Ascending aorta (tissue), 2 donors: ENCODE measurements around the gene PLA2G4A. TPM values are rescaled to one million over a fixed set of nuclear protein-coding genes. Genes with fewer than 3 reads are reported as not detected.

ENCODE experiments used
- DNase-seq, 2 donors: peaks; one replicate each; pipeline ENCODE4 v3.0.0-alpha.2; 2019; ENCODE audit warnings: low spot score in 2 of 2
- H3K27ac ChIP-seq, 2 donors: fragments of 200-600 bp; sonication (generic); one replicate each; pipeline ENCODE4 v1.5.1; 2016 to 2017; ENCODE audit warnings: mild to moderate bottlenecking in 1 of 2
- H3K27me3 ChIP-seq: fragments of 200-600 bp; sonication (generic); one replicate; pipeline ENCODE4 v1.5.1; 2017
- H3K36me3 ChIP-seq, 2 donors: fragments of 200-600 bp; sonication (generic); one replicate each; pipeline ENCODE4 v1.5.1; 2016
- H3K4me1 ChIP-seq, 2 donors: fragments of 200-600 bp; sonication (generic); one replicate each; pipeline ENCODE4 v1.5.1; 2016 to 2017; ENCODE audit warnings: mild to moderate bottlenecking in 1 of 2
- H3K4me3 ChIP-seq, 2 donors: fragments of 200-600 bp; sonication (generic); one replicate each; pipeline ENCODE4 v1.5.1; 2016 to 2017; ENCODE audit warnings: mild to moderate bottlenecking in 1 of 2
- H3K9me3 ChIP-seq, 2 donors: fragments of 200-600 bp; sonication (generic); one replicate each; pipeline ENCODE4 v1.5.1; 2016
- CTCF ChIP-seq, 3 experiments: fragments of 200-600 bp in 2 of 3; fragments of 450-650 bp in 1 of 3; sonication (generic) in 2 of 3; IDR thresholded peaks; one replicate each; pipeline ENCODE4 v1.5.1; 2016 to 2019; ENCODE audit warnings: antibody characterized with exemption in 3 of 3, mild to moderate bottlenecking in 1 of 3, moderate library complexity in 1 of 3
- intact Hi-C: fragments of 100-400 bp; cut with DNase I; formaldehyde crosslinking; loops from one replicate; pipeline ENCODE4 v1.15.1; 2023
- total RNA-seq: library from RNA; depleted of rRNA; stranded (reverse); fragments of >200 nt; gene quantifications from one replicate; pipeline ENCODE4 v1.1.0, GENCODE V29; 2016

Gene PLA2G4A
- total RNA-seq, 1 donor from 2014 or later: 0.75 TPM

GRCh38 chr1:186873687-186874086 lies 44.9 kb downstream of the PLA2G4A start:
- Histone ChIP-seq H3K27ac (no peak overlapping the region), H3K4me3 (no peak overlapping the region), H3K36me3 (no peaks in the 10 kb centered on the region), H3K27me3 (no peaks in the 10 kb centered on the region), H3K4me1 (no peaks in the 10 kb centered on the region), H3K9me3 (no peaks in the 10 kb centered on the region)
- DNase-seq: no peak
- TF ChIP-seq CTCF (IDR thresholded peaks at IDR 0.05): no peak
- intact Hi-C loops: no loop called here

- no peak for TF ChIP-seq CTCF (IDR thresholded peaks at IDR 0.05)
- intact Hi-C loops: no loop called here
- Histone ChIP-seq H3K27me3 (no peaks in the 10 kb centered on the region), H3K4me3 (no peak overlapping the region), H3K4me1 (no peaks in the 10 kb centered on the region), H3K27ac (no peak overlapping the region), H3K36me3 (no peaks in the 10 kb centered on the region), H3K9me3 (no peaks in the 10 kb centered on the region)
- no peak for DNase-seq
Measured at GRCh38 chr1:186875896-186876835, 47.4 kb downstream of the PLA2G4A start.

- H3K4me3 ChIP-seq: no peak overlapping the region
- H3K9me3 ChIP-seq: no peaks in the 10 kb centered on the region
- H3K36me3 ChIP-seq: no peaks in the 10 kb centered on the region
- TF ChIP-seq CTCF (IDR thresholded peaks at IDR 0.05): no peak
- intact Hi-C loops: no loop called here
- no peak overlapping the region for H3K27ac ChIP-seq
- no peaks in the 10 kb centered on the region for H3K27me3 ChIP-seq
- DNase-seq: no peak
- H3K4me1 ChIP-seq: no peaks in the 10 kb centered on the region
Measured at GRCh38 chr1:186878356-186878755, 49.6 kb downstream of the PLA2G4A start.

GRCh38 chr1:186880982-186881381 lies 52.2 kb downstream of the PLA2G4A start:
- Histone ChIP-seq H3K27me3 (no peaks in the 10 kb centered on the region), H3K4me3 (no peak overlapping the region), H3K27ac (no peak overlapping the region), H3K36me3 (no peaks in the 10 kb centered on the region), H3K4me1 (no peaks in the 10 kb centered on the region), H3K9me3 (no peaks in the 10 kb centered on the region)
- intact Hi-C loops: no loop called here
- no peak for TF ChIP-seq CTCF (IDR thresholded peaks at IDR 0.05)
- DNase-seq: no peak

GRCh38 chr1:186882372-186883134 lies 53.8 kb downstream of the PLA2G4A start:
- intact Hi-C loops: no loop called here
- Histone ChIP-seq H3K27me3 (no peaks in the 10 kb centered on the region), H3K9me3 (no peaks in the 10 kb centered on the region), H3K27ac (no peak overlapping the region), H3K36me3 (no peaks in the 10 kb centered on the region), H3K4me1 (no peaks in the 10 kb centered on the region), H3K4me3 (no peak overlapping the region)
- DNase-seq: no peak
- no peak for TF ChIP-seq CTCF (IDR thresholded peaks at IDR 0.05)
